PC-9 (cell line): ENCODE measurements around the gene NKAIN2.

Experiments
- CTCF ChIP-seq: fragments of 200-600 bp; sonication (generic); conservative IDR thresholded peaks from 2 replicates; pipeline ENCODE4 v1.6.1; 2017; ENCODE audit warnings: mixed run types, antibody characterized with exemption, mild to moderate bottlenecking, moderate library complexity
- EZH2 ChIP-seq: fragments of 200-600 bp; sonication (generic); IDR thresholded peaks from 2 replicates; pipeline ENCODE4 v1.8.0; 2017; ENCODE audit warnings: antibody characterized with exemption, low read depth

GRCh38 chr6:124658053-124658452 lies 854.4 kb downstream of the NKAIN2 start:
- TF ChIP-seq CTCF: no peak
- TF ChIP-seq EZH2: no peak
